ENCODE data around the gene NAPSA.
A peak's percentile ranks its signal among the peaks of the same experiment; 100 is the strongest.
"Not testable (repeated sequence)": the region's sequence is repeated elsewhere in the genome, so short reads cannot be mapped to it uniquely, and the experiment has no call there.

The NAPSA gene

DNA sequence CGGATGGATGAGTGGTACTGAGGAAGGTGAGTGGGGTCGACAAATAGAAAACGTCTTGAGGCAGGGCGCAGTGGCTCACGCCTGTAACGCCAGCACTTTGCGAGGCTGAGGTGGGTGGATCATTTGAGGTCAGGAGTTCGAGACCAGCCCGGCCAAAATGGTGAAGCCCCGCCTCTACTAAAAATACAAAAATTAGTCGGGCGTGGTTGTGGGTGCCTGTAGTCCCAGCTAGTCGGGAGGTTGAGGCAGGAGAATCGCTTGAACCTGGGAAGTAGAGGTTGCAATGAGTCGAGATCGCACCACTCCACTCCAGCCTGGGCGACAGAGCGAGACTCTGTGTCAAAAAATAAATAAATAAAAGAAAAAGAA is 35.5 kb downstream of the NAPSA start:
- DNase-seq: not testable (repeated sequence)

DNA sequence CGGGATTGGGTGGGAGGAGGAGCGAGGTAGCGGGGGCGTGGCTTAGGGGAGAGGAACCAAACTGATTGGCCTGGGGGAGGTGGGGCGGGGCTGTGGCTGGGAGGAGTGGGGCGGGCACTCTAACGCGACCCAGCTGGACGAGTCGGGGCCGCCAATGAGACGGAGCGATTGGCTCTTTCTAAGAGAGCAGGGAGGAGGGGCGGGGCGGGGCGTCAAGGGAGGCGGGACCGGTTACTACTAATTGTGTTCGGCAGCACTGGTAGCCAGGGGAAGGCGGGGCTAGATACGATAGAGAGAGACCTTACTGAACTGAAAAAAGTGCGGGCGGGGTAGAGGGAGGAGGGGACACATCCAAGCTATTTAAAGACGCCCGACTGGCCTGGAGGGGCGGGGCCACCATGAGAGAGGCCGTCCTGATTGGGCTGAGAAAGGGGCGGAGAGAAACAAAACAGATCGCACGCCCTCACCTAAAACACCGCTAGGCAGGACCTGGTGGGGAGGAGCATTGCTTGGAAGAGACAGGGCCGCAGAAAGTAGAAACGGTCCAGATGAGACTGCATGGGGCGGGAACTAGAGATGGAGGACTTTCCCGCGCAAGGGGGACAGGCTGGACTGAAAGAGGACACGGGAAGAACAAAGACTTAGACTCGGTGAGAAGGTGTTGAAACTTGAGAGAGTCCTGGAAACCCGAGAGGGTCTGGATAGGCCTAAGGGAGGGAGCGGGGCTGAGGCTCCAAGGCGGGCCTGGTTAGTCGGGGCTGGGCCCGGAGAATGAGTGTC is 36.1 kb downstream of the NAPSA start, which contains the start of gene KCNC3:
Gene KCNC3 (minus strand): TSS at position 232 of the 780 bp plus-strand sequence. CDS start 295 bp downstream, outside the sequence.
- DNase-seq: peak; percentile 100

DNA sequence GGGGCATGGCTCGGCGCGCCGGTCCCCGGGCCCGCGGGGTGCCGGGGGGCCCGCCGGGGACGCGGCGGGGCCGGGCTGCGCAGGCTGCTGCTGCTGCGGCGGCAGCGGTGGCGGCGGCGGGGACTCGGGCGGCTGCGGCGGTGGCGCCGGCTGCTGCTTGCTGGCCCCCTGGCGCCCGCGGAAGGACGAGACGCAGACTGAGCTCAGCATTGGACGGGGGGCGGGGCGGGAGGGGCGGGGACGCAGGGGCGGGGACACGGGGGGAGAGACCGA is 36.6 kb downstream of the NAPSA start:
- no peak for DNase-seq

DNA sequence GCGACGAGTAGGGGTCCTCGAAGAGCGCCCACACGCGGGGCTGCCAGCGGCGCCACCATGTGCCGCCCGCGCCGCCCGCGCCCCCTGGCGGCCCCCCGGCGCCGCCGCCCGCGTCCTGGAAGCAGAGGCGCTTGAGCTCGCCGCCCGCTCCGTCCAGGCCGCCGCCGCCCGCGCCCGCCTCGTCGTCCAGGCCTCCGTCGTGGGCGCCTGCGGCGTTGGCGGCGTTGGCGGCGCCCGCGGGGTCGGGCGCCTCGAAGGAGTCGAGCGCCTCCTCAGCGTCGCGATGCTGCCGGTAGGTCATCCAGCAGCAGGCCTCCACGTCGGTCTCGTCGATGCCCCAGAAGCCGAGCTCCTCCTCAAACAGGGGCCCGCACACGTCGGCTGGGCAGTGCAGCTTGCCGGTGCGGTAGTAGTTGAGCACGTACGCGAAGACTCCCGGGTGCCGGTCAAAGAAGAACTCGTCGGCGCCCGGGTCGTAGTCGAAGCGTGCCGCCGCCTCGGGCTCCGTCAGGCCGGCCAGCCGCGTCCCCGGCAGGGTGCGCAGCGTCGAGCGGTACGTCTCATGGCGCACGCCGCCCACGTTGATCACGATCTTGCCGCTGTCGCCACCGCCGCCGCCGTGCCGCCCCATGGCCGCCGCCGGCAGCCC is 37.1 kb downstream of the NAPSA start:
- no peak for DNase-seq

DNA sequence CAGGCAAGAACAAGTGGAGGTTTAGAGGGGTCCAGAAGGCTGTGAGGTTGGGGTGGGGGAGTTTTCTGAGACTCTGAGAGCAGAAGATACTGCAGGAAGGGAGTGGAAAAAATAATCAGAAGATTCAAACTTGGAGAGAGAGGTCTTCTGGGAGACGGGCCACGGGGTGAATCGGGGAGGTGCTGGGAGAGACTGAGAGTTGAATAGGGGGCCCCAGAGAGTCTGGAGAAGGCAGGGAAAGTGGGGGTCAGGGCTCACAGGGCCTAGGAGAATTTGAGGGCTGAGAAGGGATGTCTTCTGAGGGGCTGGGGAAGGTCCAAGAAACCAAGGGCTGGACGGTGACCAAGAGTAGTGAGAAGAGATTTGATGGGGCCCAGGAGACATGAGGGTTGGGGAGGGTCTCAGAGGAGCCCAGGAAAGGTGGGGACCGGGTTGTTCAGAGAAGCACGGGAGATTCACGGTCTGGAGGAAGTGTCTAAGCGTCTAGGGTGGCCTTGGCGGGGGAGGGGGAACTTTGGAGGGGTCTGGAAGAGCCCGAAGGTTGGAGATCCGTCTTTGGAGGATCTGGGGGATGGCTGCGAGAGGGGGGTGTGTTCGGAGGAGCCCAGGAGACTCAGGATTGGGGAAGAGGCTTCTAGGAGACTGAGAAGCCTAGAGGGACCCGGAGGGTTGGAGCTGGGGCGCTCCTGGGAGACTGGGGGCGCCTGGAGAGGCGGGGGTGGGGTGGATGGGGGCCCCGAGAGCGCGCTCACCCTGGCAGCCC is 37.8 kb downstream of the NAPSA start:
- no peak for DNase-seq

DNA sequence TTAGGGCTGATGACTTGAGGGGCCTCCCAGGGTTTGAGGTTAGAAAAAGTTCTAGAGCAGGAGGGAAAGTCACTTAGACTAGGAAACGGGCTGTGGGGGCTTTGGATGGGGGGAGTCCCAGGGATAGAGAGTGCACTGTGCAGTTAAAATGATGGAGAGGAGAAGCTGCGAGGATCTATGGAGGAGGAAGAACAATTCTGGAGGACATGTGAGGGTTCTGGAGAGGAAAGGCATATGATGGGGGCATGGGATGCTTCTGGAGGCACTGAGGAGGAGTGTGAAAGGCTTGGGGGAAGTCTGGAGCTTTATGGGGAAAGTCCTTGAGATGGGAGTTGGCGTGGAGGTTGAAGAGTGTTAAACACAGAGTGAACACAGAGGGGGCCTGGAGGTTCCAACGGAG is 38.4 kb downstream of the NAPSA start:
- DNase-seq: no peak

DNA sequence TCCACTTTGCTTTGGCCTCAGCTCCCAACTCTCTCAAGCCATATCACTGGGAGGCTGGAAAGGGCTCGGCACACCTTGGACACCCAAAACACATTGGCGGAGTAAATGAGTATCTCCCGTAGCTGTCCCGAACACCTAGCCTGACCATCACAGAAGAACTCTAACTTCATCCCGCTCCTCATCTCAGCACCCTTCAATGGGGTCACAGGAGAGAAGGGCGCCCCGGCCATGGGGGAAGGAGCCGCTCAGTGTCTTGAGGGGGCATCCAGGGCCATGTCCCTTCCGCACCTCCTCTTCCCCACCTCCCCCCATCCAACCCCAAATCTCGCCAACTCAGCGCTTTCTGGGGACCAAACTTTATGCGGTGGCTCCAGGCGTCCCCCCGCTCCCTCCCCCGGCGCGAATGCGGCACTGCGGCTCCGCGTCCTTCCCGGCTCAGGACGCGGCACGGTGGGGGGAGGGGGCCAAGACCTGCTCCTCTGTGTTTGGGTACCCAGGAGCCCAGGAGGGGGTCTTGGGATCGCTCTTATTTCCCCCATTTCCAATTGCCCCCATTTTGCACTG is 39.3 kb downstream of the NAPSA start:
- DNase-seq: no peak

DNA sequence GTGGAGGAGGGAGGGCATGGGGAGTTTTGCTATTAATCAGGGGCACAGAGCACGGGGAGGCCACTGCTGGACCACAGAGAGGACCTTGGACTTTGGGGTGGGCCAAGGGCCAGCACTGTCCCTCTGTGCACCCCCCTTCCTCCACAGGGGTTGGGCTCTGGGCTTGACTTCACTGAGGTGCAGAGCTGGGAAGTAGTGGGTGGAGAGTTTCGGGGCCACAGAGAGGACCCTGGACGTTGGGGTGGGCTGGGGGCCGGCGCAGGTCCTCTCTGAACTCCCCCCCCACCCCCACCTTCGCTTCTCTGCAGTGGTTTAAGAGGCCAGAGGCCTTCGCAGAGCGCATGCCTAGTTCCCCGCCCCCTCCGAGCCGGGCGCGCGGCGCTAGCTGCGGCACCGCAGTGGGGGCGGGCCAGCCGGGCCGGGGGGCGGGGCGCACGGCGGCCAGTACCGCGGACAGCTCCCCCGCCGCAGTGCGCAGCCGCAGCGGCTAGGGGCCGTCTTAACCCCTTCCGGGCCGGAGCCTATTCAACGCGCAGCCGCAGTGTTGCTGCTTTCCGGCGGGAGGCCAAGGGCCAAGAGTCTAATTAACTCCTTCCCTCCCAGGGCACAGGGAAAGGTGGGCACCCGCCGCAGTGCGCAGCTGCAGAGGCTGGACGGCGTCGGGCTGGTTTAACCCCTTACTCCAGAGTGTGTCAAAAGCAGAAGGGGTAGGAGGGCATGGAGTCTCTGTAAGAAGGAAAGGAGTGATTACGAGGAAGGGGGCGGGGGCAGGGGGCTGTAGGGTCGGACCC is 39.9 kb downstream of the NAPSA start:
- peak; percentile 90 for DNase-seq

DNA sequence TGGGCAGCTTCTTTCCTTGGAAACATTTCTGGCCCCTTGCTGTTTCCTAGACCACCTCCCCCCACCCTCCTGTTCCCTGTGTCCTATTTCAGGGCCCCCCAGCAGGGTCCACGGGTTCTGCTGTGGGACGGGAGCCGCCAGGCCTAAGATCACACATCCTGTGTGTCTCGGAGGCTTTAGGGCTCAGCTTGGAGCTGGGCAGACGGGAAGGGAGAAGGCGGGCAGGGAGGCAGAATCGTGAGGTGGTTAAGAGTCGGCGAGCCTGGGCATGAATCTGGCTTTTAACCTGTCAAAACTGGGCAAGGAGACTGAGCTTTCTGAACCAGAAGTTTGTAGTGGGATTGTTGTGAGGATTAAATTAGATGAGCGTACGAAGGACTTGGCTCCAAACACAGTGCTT is 41.1 kb downstream of the NAPSA start:
- no peak for DNase-seq

DNA sequence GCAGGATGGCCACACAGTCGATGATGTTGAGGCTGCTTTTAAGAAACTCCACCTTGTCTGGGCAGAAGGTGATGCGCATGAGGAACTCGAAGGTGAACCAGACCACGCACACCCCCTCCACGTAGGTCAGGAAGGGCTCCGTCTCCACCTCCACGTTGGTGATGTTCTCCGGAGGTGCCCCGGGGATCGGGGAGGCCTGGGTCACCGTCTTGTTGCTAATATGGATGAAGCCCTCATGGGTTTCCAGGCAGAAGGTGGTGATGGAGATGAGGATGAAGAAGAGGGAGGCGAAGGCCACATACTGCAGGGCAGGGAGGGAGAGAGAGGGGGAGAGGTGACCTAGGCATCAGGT is 41.7 kb downstream of the NAPSA start:
- DNase-seq: no peak

DNA sequence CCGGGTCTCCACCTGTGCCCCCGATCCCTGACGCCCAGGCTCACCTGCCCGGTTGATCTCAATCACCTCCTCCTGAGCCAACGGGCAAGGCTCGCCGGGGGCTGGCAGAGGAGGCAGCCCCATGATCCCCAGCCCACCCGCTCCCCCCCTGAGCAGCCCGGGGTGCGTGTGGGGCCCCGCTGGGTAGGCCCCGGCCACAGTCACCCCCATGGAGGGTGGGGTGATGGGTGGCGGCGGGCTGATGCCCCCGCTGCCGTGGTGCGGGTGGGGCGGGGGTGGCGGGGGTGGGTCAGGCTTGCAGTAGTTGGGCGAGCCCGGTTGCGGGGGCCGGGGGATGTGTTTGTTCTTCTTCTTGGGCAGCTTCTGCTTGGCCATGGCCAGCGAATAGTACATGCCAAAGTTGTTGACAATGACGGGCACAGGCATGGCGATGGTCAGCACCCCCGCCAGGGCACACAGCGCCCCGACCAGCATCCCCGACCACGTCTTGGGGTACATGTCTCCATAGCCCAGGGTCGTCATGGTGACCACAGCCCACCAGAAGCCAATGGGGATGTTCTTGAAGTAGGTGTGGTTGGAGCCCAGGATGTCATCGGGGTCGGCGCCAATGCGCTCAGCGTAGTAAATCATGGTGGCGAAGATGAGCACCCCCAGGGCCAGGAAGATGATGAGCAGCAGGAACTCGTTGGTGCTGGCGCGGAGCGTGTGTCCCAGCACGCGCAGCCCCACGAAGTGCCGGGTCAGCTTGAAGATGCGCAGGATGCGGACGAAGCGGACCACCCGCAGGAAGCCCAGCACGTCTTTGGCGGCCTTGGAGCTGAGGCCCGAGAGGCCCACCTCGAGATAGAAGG is 42.3 kb downstream of the NAPSA start:
- DNase-seq: no peak

DNA sequence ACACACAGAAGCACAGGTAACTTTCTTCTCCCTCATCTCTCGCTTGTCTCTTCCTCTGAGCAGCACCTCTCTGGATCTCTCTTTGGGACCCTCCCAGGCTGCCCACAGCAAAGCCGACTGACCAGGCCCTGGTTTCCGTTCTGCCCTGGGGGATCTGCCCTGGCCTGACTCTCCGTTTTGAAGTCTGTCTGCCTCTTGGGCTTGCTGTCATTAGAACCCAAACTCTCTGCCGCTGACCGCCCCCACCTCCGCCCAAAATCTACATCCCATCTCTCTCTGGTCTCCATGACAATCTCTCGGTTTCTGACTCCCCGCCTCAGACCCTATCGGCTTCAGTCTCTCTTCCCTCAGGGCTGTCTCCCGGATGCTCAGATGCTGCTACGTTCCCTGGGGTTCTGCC is 43.2 kb downstream of the NAPSA start:
- no peak for DNase-seq

DNA sequence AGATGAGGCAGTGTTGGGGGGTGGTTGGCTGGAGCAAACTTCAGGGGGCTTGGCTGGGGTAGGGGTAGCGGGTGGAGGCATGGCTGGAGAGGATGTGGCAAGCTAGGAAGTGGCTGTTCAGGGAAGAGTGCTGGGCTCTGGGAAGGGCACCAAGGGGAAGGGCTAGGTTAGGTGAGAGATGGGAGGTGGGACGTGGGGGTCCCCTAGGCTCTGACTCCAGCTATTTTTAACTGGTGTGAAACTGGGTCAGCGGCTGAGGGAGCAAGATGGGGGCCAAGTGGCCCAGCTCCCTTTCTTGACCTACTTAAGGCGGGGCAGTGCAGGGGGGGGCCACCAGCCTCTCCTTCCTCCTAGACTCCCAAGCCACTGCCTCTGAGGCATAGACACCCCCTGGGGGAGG is 43.6 kb downstream of the NAPSA start:
- DNase-seq: no peak

DNA sequence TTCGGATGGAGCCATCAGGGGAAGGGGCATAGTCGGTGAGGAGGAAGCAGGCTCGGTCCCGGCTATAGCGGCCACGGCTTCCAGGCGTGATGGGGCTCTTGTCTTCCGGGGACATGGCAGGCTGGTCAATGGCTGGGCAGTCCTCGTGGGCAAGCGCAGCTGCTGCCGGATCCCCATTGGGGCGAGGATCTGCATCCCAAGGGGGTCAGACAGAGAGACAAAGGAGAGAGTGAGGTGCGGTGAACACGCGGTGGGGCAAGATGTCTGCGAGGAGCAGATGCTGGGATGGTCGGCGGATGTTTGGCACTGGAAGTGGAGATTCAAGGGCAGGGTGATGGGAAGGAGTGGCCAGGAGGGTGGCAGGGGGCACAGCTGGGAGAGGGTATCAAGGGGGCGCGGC is 44.8 kb downstream of the NAPSA start:
- DNase-seq: no peak

DNA sequence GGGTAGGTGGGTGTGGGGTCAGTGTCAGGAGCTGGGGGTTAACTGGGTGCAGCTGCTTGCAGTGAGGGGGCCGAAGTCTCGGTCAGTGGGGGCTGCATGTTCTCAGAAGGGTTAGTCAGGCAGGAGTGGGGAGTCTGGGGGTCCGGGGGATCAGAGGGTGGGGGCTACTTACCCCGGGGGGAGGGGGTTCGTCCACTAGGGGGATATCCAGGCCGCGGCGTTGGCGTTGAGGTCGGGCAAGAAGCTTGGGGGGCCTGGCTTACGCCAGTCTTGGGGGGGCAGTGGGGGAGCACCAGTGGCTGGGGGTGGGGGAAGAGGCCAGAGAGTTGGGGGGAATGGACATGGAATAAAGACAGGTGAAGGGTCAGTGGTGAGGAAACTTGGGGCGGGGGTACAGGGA is 45.4 kb downstream of the NAPSA start:
- DNase-seq: no peak

DNA sequence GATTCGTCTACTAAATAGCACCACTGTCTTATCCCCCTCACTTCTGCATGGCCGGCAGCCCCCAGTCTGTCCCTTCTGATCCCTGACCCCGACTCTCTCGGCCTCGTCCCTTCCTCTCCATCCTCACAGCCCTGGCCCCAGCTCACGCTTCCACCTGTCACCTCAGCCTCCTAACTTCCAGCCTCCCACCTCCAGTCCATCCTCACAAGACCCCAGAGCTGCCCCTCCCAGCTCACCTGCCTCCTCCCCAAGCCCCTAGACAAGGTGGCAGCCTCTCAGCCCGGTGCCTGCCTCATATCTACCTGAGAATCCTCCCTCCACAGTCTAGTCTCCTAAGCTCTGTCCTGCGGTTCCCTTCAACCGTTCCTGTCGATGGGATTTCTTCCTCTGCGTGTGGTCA is 46.3 kb downstream of the NAPSA start:
- no peak for DNase-seq

DNA sequence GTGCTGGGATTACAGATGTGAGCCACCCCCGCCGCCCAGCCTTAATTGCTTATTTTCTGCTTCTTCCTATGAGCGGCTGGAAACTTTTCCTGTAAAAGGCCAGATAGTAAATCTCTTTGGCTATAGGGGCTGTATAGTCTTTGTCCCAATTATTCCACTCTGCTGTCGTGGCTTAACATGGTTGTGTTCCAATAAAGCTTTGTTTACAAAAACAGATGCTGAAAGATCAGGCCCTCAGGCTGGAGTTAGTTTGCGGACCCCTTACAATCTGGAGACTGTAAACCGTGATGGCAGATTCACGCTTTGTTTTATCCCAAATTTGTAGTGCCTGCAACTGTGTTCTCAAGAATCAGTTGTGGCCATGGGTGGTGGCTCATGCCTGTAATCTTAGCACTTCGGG is 47.0 kb downstream of the NAPSA start:
- DNase-seq: no peak

DNA sequence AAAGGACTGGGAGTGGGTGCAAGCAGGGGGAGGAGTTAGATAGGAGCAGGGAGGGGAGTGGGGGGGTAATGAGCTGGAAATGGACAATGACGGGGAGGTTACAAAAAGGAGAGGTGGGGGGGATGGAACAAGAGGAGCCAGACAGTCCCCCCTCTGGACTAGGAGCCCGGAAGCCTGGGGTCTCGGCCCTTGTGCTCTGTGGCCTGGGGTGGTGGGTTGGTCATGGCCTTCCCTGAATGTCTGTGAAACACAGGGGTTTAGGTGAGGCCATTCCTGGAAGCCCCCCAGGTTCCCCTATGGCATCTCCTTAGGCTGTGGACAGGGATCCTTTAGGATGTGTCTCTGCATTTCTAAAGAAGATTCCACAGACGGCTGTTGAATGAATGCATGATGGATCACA is 48.3 kb downstream of the NAPSA start:
- no peak for DNase-seq

DNA sequence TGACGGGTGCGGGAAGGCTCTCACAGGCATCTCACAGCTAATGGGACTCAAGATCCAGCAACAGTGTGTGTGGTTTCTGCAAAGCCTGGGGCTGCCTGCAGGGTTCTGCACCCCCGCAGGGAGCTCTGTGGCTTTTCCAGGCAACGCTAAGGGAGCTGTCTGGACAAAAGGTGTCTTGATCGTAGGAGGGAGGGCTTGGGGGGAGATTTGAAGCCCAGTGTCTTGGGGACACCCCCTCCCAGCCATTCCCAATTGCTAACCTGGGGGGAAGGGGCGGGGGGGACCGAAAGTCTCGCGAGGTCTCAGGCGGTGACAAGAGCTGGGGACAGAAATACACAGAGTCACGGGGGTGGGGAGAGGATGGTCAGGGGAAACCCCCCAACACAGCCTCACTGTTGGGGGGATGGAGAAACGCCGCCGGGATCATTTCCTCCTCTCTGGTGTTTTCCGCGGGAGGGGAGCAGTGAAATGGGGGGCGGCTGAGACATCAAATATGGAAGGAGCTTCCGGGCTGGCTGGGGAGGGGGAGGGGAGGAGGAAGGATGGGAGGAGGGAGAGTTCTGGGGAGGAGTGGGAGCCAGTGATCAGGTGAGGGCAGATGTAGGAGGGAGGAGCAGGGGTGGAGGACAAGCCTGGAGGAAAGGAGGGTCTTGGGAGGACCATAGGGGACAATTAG is 49.5 kb downstream of the NAPSA start:
- DNase-seq: peak; percentile 58

DNA sequence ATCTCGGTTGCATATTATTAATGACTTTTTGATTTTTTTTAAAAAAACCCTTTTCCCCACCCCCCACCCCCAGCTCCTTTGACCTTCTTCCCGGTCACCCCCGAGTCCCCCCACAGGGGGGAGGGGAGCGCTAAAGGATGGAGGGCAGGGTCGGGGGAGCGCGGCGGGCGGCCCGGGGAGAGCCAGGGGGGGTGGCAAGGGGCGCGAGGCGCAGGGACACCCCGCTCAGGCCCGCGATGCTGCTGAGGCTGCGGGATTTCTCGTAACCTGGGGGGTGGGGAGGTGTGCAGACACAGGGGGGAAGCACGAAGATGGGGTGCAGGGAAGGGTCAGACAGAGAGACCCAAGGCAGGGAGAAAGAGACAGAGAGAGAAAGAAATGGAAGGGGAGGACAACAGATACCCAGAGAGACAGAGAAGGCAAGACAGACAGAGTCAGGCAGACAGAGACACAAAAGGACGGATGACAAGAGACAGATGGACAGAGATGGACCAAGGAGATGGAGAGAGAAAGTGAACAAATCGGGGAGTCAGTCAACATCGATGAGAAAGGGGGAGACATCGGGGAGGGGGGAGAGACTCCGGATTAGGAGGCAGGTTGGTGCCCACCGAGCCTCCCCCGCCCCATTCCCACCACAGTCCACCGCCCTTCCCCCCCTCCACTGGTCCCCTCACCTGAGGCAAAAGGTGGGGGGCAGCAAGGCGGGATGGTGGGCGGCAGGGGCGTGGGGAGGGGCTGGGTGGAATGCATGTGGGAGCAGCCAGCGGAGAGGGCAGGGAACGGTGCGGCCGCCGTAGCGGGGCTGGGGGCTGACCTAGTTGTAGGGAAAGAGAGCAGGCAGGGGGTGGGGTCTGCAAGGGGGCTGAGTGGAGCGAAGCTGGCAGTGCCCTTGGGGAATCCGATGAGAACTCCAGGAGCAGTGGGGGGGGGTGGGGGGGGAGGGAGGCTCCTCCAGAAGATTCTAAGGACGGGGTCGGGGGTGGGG is 50.4 kb downstream of the NAPSA start:
- no peak for DNase-seq

Measured in DMS79 (cell line).